Aorta (tissue), 5 donors: ENCODE measurements around the gene MED12L. TPM values are rescaled to one million over a fixed set of nuclear protein-coding genes. Genes with fewer than 3 reads are reported as not detected.

Source experiments
- ATAC-seq: fragments of 200-7000 bp; cut with Tn5 transposase; one replicate; pipeline ENCODE4 v1.9.1; 2022; ENCODE audit warnings: moderate library complexity; ENCODE audit not compliant: low FRiP score
- DNase-seq, 2 donors: peaks; one replicate each; pipeline ENCODE4 v3.0.0-alpha.2; 2020
- H3K27ac ChIP-seq, 2 donors: one replicate each; pipeline ENCODE4 v1.5.1; 2013; ENCODE audit warnings: low read length in 2 of 2, mild to moderate bottlenecking in 2 of 2, moderate library complexity in 2 of 2, control low read depth in 1 of 2, inconsistent platforms in 1 of 2, low read depth in 1 of 2
- H3K27me3 ChIP-seq, 2 donors: one replicate each; pipeline ENCODE4 v1.6.1; 2013; ENCODE audit warnings: control low read depth in 1 of 2, low read length in 1 of 2, mild to moderate bottlenecking in 1 of 2, moderate library complexity in 1 of 2; ENCODE audit not compliant: insufficient read depth in 2 of 2, control insufficient read depth in 1 of 2
- H3K36me3 ChIP-seq, 2 donors: one replicate each; pipeline ENCODE4 v1.6.1; 2013; ENCODE audit warnings: control low read depth in 1 of 2, low read length in 1 of 2, mild to moderate bottlenecking in 1 of 2; ENCODE audit not compliant: insufficient read depth in 2 of 2, control insufficient read depth in 1 of 2
- H3K4me1 ChIP-seq, 2 donors: one replicate each; pipeline ENCODE4 v1.6.1; 2013; ENCODE audit warnings: low read length in 2 of 2, control low read depth in 1 of 2, mild to moderate bottlenecking in 1 of 2, moderate library complexity in 1 of 2; ENCODE audit not compliant: insufficient read depth in 2 of 2, control insufficient read depth in 1 of 2
- H3K4me3 ChIP-seq, 2 donors: one replicate each; pipeline ENCODE4 v1.5.1; 2013; ENCODE audit warnings: low read length in 2 of 2, control low read depth in 1 of 2, mild to moderate bottlenecking in 1 of 2
- H3K9me3 ChIP-seq: one replicate; pipeline ENCODE4 v1.6.1; 2013; ENCODE audit warnings: mild to moderate bottlenecking, low read length; ENCODE audit not compliant: control insufficient read depth
- WGBS, 2 donors: extraction: QIAGEN DNeasy Blood & Tissue Kit; methylation state at CpG; one replicate each; pipeline ENCODE4 v1.1.7; 2013; 5-methylcytosine and 5-hydroxymethylcytosine counted together
- intact Hi-C, 2 donors: fragments of 100-400 bp; cut with DNase I; formaldehyde crosslinking; loops; one replicate each; pipeline versions ENCODE4 v1.14.2 to v1.15.0; 2022
- polyA plus RNA-seq, 2 donors: library from polyadenylated mRNA; stranded (reverse); fragments of 200-250 nt; gene quantifications; one replicate each; pipeline ENCODE4 v1.2.3, GENCODE V29; 2013
- total RNA-seq, 2 donors: library from RNA; stranded (reverse); fragmentation: NEBNext Ultra II Directional; extraction: Animal tissue kit (Norgen Biotek cat#: 25700); gene quantifications; one replicate each; pipeline ENCODE4 v1.2.1, GENCODE V29; 2021
- donor health status: healthy with polysubstance abuse.
- donor health status: Bipolar disorder and iron deficiency.
- donor health status: DM: no; HTN: no; CAD: no.
- donor health status: DM: no; HTN: no; CAD: no.
- donor health status: DM: yes; HTN: yes; CAD: no.

Gene MED12L
- total and polyA plus RNA-seq, 4 donors, result 1.1 to 2.3 TPM; not detected in 2

DNA sequence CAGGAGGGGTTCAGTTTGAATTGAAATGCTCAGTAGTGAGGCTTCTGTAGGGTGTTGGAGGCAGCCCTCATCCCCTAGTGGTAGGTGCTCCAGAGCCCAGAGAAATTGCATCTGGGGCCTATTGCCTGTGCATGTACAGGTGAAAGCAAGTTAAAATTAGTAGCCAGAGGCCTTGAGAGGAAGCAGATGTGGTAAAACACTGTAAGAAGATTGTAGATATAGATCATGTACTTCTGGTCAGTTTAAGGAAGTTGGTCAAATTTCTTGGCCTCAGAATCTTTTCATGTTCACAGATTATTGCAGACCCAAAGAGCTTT lies 340.8 kb downstream of the MED12L start:
- Histone ChIP-seq H3K27me3 (no peaks in the 10 kb centered on the region), H3K4me3 (no peak overlapping the region), H3K27ac (no peak overlapping the region), H3K4me1 (no peaks in the 10 kb centered on the region), H3K36me3 (no peaks in the 10 kb centered on the region), H3K9me3 (peaks cover 2% of the 10 kb centered on the region)
- no peak for DNase-seq
- intact Hi-C loops, result no loop called here
- ATAC-seq, result no peak

DNA sequence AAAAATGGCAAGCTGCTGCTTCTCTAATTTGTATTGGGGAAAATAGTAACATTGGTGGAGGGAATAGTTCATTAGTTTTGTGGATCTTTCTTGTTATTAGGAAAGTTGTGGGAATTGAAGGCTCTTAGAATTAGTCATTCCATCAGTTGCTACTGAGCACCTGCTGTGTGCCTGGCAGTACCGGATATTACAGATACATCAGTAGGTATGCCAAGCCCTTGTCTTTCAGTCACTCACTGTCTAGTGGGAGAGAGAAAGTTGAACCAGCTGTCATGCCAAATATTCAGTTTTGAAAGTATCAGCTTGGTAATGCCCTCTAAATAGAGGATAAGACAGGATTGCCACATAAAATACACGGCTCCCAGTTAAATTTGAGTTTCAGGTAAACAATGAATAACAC lies 342.9 kb downstream of the MED12L start:
- Histone ChIP-seq H3K4me1 (no peaks in the 10 kb centered on the region), H3K36me3 (no peaks in the 10 kb centered on the region), H3K27me3 (no peaks in the 10 kb centered on the region), H3K4me3 (no peak overlapping the region), H3K27ac (no peak overlapping the region), H3K9me3 (peaks cover 2% of the 10 kb centered on the region)
- DNase-seq (no peak), ATAC-seq (no peak)
- intact Hi-C loops, result no loop called here
- 88 to 94% methylated on average over 2 of the region's 2 CpGs for WGBS, 2 donors

GRCh38 chr3:151430821-151431484 lies 345.5 kb downstream of the MED12L start:
- Histone ChIP-seq H3K27me3 (no peaks in the 10 kb centered on the region), H3K36me3 (no peaks in the 10 kb centered on the region), H3K4me3 (no peak overlapping the region), H3K27ac (no peak overlapping the region), H3K9me3 (peaks cover 2% of the 10 kb centered on the region), H3K4me1 (no peaks in the 10 kb centered on the region)
- WGBS, 2 donors, result 92 to 94% methylated on average over 5 of the region's 5 CpGs
- intact Hi-C loops, result no loop called here
- no peak for DNase-seq
- ATAC-seq, result no peak

GRCh38 chr3:151431940-151432339 lies 346.5 kb downstream of the MED12L start:
- ATAC-seq (no peak), DNase-seq (no peak)
- intact Hi-C loops, result no loop called here
- Histone ChIP-seq H3K9me3 (peaks cover 2% of the 10 kb centered on the region), H3K27ac (no peak overlapping the region), H3K4me1 (no peaks in the 10 kb centered on the region), H3K27me3 (no peaks in the 10 kb centered on the region), H3K4me3 (no peak overlapping the region), H3K36me3 (no peaks in the 10 kb centered on the region)
- WGBS, 2 donors, result 95 to 100% methylated on average over 3 of the region's 3 CpGs

DNA sequence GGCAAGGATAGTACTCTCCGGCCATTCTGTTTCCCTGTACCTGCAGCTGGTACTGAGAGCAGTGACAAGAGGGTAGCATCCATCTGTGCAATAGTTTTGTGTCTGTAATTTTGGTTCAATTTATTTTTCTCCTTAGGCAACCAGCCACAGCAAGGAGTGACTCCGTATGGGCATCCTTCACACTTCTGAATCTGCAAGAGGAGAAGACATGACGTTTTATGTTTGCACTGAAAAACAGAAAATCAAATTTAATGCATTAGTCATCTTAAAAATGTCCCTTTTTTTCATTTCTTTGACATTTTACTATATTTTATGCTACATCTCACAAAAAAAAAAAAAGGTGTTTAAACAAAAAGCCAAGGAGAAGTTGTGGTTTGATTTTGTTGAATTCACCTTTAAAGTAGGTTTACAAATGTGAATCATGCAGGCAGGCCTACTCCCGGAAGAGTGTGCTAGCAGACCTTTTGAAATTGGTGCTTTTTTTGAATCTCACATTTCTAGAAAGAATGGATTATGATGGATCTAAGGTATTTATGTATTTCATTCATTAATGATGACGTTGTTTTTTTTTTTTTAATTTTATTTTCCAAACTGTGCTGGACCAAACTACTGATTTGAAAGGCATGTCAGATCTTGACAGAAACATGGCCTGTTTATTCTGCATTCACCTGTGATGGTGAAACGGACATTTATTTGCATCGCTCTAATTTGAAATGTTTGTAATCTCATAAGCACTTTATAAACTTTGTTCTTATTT lies 347.3 kb downstream of the MED12L start:
- intact Hi-C loops, result no loop called here
- no peak overlapping the region for H3K27ac ChIP-seq
- H3K36me3 ChIP-seq, result no peaks in the 10 kb centered on the region
- 89 to 97% methylated on average over 7 of the region's 7 CpGs for WGBS, 2 donors
- no peak for DNase-seq
- no peaks in the 10 kb centered on the region for H3K4me1 ChIP-seq
- peaks cover 2% of the 10 kb centered on the region for H3K9me3 ChIP-seq
- H3K4me3 ChIP-seq, result no peak overlapping the region
- no peak for ATAC-seq
- H3K27me3 ChIP-seq, result no peaks in the 10 kb centered on the region

- Histone ChIP-seq H3K36me3 (no peaks in the 10 kb centered on the region), H3K9me3 (no peaks in the 10 kb centered on the region), H3K27me3 (no peaks in the 10 kb centered on the region), H3K27ac (no peak overlapping the region), H3K4me3 (no peak overlapping the region), H3K4me1 (no peaks in the 10 kb centered on the region)
- ATAC-seq (no peak), DNase-seq (no peak)
- intact Hi-C loops, result no loop called here
- WGBS, 2 donors, result 2 to 6% methylated on average over 1 of the region's 1 CpG
These were observed 348.9 kb downstream of the MED12L start for GRCh38 chr3:151434151-151434890.

DNA sequence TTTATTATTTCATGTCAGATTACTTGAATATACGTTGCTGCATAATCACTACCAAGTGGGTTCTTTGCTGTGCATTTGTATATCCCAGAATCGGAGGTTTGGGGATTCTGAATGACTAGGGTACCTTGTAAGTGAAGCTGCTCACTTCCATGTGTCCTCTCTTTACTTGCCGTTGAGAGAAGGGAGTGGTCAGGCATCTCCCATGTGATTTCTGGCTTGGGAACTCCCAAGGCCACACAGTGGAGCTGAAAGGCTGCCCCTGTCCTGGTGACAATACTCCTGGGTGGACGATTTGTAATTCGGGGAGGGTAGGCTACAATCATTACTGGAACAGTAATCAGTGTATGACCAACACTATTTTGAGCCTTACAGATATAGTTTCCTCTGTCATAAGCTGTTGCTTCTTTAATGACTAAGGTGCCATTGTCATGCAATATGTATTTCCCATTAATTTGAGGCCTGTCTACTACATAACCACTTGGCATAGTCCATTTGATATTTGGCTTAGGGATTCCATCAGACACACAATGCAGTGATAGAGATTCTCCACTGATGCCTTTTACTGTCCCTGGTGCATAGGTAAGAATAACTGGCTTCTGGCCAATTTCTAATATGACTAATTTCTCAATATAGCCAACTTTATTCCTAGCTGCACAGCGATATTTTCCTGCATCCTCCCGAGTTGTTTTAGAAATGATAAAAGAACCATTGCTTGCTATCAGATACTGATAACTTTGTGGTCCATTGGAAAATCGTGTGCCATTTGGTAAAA lies 351.4 kb downstream of the MED12L start:
- H3K36me3 ChIP-seq, result no peaks in the 10 kb centered on the region
- H3K4me3 ChIP-seq, result no peak overlapping the region
- ATAC-seq, result no peak
- no peak for DNase-seq
- H3K27ac ChIP-seq, result no peak overlapping the region
- no peaks in the 10 kb centered on the region for H3K27me3 ChIP-seq
- 84 to 85% methylated on average over 8 of the region's 8 CpGs for WGBS, 2 donors
- no peaks in the 10 kb centered on the region for H3K9me3 ChIP-seq
- H3K4me1 ChIP-seq, result no peaks in the 10 kb centered on the region
- intact Hi-C loops, result loop anchor here (5.0 kb wide), 1 partner anchor 480 kb away; no protein-coding TSS in a partner anchor

GRCh38 chr3:151437906-151438305 lies 352.4 kb downstream of the MED12L start:
- no peak overlapping the region for H3K27ac ChIP-seq
- 90 to 91% methylated on average over 6 of the region's 6 CpGs for WGBS, 2 donors
- H3K4me1 ChIP-seq, result no peaks in the 10 kb centered on the region
- no peak for ATAC-seq
- no peak overlapping the region for H3K4me3 ChIP-seq
- intact Hi-C loops, result loop anchor here (2.0 to 5.0 kb wide), 2 partner anchors 401 to 479 kb away; no protein-coding TSS in a partner anchor
- H3K9me3 ChIP-seq, result no peaks in the 10 kb centered on the region
- no peak for DNase-seq
- no peaks in the 10 kb centered on the region for H3K27me3 ChIP-seq
- no peaks in the 10 kb centered on the region for H3K36me3 ChIP-seq
